HepG2 (cell line): ENCODE data around the gene STX5. TPM values are rescaled to one million over a fixed set of nuclear protein-coding genes. Genes with fewer than 3 reads are reported as not detected.

Experiments
- HOXA5 ChIP-seq: sonication (generic); formaldehyde crosslinking; IDR thresholded peaks from 2 replicates; pipeline ENCODE4 v1.4.0; 2020; ENCODE audit warnings: missing genetic modification reagents
- MEIS2 ChIP-seq: sonication (generic); formaldehyde crosslinking; IDR thresholded peaks from 2 replicates; pipeline ENCODE4 v1.9.0; 2021; ENCODE audit warnings: mild to moderate bottlenecking, missing genetic modification reagents
- MYPOP ChIP-seq: sonication (generic); formaldehyde crosslinking; IDR thresholded peaks from 2 replicates; pipeline ENCODE4 v1.8.1; 2023; ENCODE audit warnings: mild to moderate bottlenecking, moderate library complexity, missing genetic modification reagents
- NFATC3 ChIP-seq: sonication (generic); formaldehyde crosslinking; IDR thresholded peaks from 2 replicates; pipeline ENCODE4 v1.5.1; 2020; ENCODE audit warnings: mild to moderate bottlenecking, missing genetic modification reagents
- POLR2AphosphoS5 ChIP-seq: IDR thresholded peaks from 2 replicates; pipeline ENCODE4 v1.6.1; 2012; ENCODE audit warnings: low read depth, low read length
- RBM22 ChIP-seq: fragments of 200-400 bp; formaldehyde crosslinking; optimal IDR thresholded peaks from 2 replicates; pipeline ENCODE3; 2017; ENCODE audit warnings: mild to moderate bottlenecking, low read length, moderate library complexity
- REXO4 ChIP-seq: sonication (generic); formaldehyde crosslinking; IDR thresholded peaks from 2 replicates; pipeline ENCODE4 v1.8.0; 2022; ENCODE audit warnings: missing genetic modification reagents, mild to moderate bottlenecking, borderline replicate concordance
- SALL1 ChIP-seq: sonication (generic); formaldehyde crosslinking; IDR thresholded peaks from 2 replicates; pipeline ENCODE4 v1.8.0; 2022; ENCODE audit warnings: mild to moderate bottlenecking, missing genetic modification reagents
- SNAI1 ChIP-seq: sonication (generic); formaldehyde crosslinking; IDR thresholded peaks from 2 replicates; pipeline ENCODE4 v1.5.0; 2020; ENCODE audit warnings: mild to moderate bottlenecking, missing genetic modification reagents, borderline replicate concordance
- ZFAT ChIP-seq: sonication (generic); formaldehyde crosslinking; conservative IDR thresholded peaks from 2 replicates; pipeline ENCODE4 v1.8.1; 2023; ENCODE audit warnings: missing genetic modification reagents, inconsistent platforms
- ZNF18 ChIP-seq: sonication (generic); formaldehyde crosslinking; IDR thresholded peaks from 2 replicates; pipeline ENCODE4 v1.8.0; 2022; ENCODE audit warnings: mild to moderate bottlenecking, missing genetic modification reagents; ENCODE audit not compliant: insufficient replicate concordance
- ZNF605 ChIP-seq: sonication (generic); formaldehyde crosslinking; IDR thresholded peaks from 2 replicates; pipeline ENCODE4 v1.8.0; 2022; ENCODE audit warnings: mild to moderate bottlenecking, missing genetic modification reagents
- ZNF646 ChIP-seq: sonication (generic); formaldehyde crosslinking; IDR thresholded peaks from 2 replicates; pipeline ENCODE4 v1.9.0; 2021; ENCODE audit warnings: mild to moderate bottlenecking, missing genetic modification reagents
- ZNF749 ChIP-seq: sonication (generic); formaldehyde crosslinking; IDR thresholded peaks from 2 replicates; pipeline ENCODE4 v1.8.0; 2022; ENCODE audit warnings: mild to moderate bottlenecking, missing genetic modification reagents, moderate library complexity, borderline replicate concordance
- ZNF790 ChIP-seq: sonication (generic); formaldehyde crosslinking; IDR thresholded peaks from 2 replicates; pipeline ENCODE4 v1.8.0; 2022; ENCODE audit warnings: missing genetic modification reagents, mild to moderate bottlenecking, borderline replicate concordance
- polyA plus RNA-seq, 8 experiments: library from polyadenylated mRNA; depleted of rRNA in 3 of 8; stranded (reverse) in 7 of 8; unstranded in 1 of 8; fragments of >200 nt; fragmentation: Illumina TruSeq in 4 of 8; extraction: Trizol in 4 of 8; gene quantifications; 2 replicates each; pipeline versions ENCODE4 v1.2.1 to v1.2.3, GENCODE V29; 2011 to 2016; ENCODE audit warnings: low read depth in 4 of 8, missing spikeins in 1 of 8, mixed read lengths in 1 of 8; ENCODE audit not compliant: insufficient read depth in 1 of 8
- total RNA-seq, 5 experiments: library from RNA; depleted of rRNA; stranded (reverse); fragments of >200 nt; fragmentation: Illumina TruSeq; extraction: Trizol; gene quantifications; 2 replicates each; pipeline ENCODE4 v1.2.3, GENCODE V29; 2016; ENCODE audit warnings: low read depth in 1 of 5
- TF ChIP-seq, protein P1 (sequence below): sonication (generic); formaldehyde crosslinking; IDR thresholded peaks from 2 replicates; pipeline ENCODE4 v1.4.0; 2020; ENCODE audit warnings: mild to moderate bottlenecking, missing genetic modification reagents

The STX5 gene
- total and polyA plus RNA-seq, 2 of the 13 experiments (the other 11 are each of a cell fraction or from before 2014, with no cell fraction given) = 26.9 to 30.0 TPM

DNA sequence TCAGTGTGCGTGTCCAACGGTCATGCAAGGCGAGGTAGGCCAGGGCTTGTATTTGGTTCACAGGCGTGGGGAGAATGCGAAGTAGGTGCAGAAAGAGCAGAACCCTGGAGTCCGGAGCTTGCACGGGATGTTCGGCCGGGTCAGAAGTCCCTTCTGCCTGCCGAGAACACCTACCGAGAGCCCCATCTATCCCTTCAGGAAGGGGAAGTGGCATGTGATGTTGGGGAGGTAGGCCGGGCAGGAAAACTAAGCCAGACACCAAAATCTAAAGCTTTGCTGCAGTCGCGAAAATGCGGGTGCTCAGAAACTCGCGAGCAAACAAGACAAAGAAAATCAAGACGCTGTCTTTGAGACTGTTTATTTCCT lies 61.1 kb downstream of the STX5 start (continued):
- TF ChIP-seq ZNF646 (0 out of 2 replicates have a peak, but pooled peaks have one; percentile 20), ZNF18 (CRISPR knock-in tag) (no peak), ZNF749 (CRISPR knock-in tag) (no peak; the same call in 1 of the 2 replicates), MEIS2 (CRISPR knock-in tag) (peak; percentile 37; the same call in 1 of the 2 replicates), POLR2AphosphoS5 (peak; percentile 5; the same call in 1 of the 2 replicates), ZNF605 (CRISPR knock-in tag) (peak; percentile 10; the same call in 1 of the 2 replicates), RBM22 (no peak), ZNF790 (CRISPR knock-in tag) (0 out of 2 replicates have a peak, but pooled peaks have one; percentile 61), NFATC3 (no peak), SALL1 (0 out of 2 replicates have a peak, but pooled peaks have one; percentile 5), REXO4 (peak; percentile 48; the same call in 1 of the 2 replicates), SNAI1 (CRISPR knock-in tag) (0 out of 2 replicates have a peak, but pooled peaks have one; percentile 47), ZFAT (0 out of 2 replicates have a peak, but pooled peaks have one; percentile 72), MYPOP (CRISPR knock-in tag) (0 out of 2 replicates have a peak, but pooled peaks have one; percentile 40), HOXA5 (CRISPR knock-in tag) (peak; percentile 53; the same call in 1 of the 2 replicates)
- TF ChIP-seq, protein P1, sequence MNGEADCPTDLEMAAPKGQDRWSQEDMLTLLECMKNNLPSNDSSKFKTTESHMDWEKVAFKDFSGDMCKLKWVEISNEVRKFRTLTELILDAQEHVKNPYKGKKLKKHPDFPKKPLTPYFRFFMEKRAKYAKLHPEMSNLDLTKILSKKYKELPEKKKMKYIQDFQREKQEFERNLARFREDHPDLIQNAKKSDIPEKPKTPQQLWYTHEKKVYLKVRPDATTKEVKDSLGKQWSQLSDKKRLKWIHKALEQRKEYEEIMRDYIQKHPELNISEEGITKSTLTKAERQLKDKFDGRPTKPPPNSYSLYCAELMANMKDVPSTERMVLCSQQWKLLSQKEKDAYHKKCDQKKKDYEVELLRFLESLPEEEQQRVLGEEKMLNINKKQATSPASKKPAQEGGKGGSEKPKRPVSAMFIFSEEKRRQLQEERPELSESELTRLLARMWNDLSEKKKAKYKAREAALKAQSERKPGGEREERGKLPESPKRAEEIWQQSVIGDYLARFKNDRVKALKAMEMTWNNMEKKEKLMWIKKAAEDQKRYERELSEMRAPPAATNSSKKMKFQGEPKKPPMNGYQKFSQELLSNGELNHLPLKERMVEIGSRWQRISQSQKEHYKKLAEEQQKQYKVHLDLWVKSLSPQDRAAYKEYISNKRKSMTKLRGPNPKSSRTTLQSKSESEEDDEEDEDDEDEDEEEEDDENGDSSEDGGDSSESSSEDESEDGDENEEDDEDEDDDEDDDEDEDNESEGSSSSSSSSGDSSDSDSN (CRISPR knock-in tag) = no peak
